Measurements from ENCODE around the gene TMED4.
"Not testable (repeated sequence)": the region's sequence is repeated elsewhere in the genome, so short reads cannot be mapped to it uniquely, and the experiment has no call there.

Gene TMED4

DNA sequence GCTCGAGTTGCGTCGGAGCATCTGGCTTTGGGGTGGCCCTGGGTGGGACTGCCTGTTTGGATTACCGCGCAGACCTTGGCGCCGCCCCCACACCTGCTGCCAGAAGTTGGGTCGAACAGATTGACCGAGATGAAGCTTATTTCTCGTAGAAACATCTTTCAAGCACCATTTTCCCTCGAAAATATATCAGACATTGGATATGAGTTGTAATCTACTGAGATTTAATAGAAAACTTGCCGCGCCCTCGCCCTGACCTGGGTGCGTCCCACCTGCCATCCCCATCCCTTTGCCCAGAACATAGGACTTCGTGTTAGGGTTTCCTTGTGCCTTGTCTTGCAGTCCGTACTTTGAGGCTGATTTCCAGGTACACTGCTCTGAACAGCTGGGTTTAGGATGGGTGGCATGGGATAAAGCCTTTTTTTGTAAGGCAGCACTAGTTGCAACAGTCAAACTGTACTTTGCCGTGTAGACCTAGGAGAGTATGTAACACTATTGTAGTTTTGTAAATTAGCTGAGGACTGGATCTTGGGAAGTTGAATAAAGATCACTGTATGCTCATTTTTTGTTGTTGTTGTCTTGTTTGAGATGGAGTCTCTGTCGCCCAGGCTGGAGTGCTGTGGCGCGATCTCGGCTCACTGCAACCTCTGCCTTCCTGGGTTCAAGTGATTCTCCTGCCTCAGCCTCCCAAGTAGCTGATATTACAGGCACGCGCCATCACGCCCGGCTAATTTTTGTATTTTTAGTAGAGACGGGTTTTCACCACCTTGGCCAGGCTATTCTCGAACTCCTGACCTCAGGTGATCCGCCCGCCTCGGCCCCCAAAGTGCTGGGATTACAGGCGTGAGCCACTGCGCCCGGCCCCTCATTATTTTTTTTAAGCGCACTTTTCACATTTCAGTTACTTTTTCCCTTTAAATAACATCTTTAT is 25.4 kb upstream of the TMED4 start:
- no peak for FAIRE-seq

DNA sequence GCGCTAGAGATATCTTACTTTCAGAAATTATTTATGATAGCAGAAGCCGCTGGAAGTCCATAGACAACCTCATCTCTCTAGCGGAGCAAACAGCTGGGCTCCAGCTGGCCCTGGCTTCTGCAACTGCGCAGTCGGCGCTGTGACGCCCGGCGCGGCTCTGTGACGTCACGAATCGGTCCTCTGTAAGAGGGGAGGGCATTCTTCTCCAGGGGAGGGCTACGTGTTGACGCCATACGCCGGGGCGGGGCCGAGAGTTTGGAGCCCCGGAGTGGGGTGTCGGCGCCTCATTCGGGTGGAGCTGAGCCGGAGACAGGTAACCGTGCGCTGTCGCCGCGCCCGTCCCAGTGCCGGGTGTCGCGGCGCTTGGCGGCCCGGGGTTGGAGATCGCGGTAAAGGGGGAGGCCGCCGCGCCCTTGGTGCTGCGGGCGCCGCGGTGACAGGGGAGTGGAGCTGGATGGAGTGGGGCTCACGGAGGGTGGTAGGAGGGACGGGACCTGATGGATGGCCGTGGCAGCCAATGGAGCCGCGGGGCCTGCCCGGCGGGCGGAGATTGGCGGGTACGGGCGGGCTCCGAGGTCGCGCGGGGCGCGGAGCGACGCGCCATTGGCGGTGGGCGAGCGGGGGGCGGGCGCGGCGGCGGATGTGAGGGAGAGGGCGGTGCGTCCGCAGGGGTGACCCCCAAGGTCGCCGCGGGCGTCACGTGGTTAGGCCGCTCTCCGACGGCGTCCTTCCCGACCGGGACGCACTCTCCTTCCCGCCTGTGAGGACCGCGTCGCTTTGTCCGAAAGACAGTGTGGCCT is 24.5 kb upstream of the TMED4 start, which contains the start of gene OGDH:
Gene OGDH (plus strand): TSS at position 287 of the 800 bp plus-strand sequence. CDS start 17,717 bp downstream, outside the sequence.
- FAIRE-seq, result peak; percentile 84

DNA sequence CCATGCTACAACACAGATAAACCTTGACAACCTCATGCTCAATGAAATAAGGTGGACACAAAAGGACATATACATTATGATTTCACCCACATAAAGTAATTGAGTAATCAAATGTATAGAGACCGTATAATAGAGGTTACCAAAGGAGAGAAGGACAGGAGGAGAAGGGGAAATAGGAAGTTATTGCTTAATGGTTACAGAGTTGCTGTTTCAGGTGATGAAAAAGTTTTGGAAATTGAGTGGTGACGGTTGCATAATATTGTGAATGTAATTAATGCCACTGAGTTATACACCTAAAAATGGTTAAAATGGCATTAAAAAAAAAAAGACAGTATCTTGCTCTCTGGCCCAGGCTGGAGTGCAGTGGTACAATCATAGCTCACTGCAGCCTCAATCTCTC is 22.9 kb upstream of the TMED4 start:
- no peak for FAIRE-seq

DNA sequence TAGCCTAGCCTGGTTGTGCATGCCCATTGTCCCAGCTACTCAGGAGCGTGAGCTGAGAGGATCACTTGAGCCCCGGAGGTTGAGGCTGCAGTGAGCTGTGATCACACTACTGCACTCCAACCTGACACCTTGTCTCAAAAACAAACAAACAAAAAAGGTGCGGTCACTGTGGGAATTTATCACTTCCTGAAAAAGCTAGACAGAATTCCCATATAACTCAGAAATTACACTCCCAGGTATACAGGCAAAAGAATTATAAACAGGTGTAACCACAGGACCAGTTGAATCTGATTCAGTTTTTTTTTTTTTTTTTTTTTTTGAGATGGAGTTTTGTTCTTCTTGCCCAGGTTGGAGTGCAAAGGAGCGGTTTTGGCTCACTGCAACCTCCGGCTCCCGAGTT is 21.2 kb upstream of the TMED4 start:
- FAIRE-seq, result no peak

DNA sequence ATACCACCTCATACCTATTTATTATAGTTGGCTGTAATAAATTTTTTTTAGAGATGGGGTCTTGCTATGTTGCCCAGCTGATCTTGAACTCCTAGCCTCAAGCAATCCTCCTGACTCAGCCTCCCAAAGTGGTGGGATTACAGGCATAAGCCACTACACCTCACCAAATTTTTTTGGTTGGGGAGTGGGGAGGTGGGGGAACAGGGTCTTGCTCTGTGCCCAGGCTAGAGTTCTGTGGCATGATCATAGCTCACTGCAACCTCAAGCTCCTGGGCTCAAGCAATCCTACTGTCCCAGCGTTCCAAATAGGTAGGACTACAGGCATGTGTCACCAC is 20.5 kb upstream of the TMED4 start:
- FAIRE-seq, result no peak

DNA sequence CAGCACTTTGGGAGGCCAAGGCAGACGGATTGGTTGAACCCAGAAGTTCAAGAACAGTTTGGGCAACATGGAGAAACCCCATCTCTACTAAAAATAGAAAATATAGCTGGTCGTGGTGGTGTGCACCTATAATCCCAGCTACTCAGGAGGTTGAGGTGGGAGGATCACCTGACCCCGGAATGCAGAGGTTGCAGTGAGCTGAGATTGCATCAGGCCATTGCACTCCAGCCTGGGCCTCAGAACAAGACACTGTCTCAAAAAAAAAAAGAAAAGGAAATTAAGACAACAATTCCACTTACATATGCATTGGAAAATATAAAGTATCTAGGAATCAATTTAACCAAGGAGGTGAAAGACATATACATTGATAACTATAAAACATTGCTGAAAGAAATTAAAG is 17.2 kb upstream of the TMED4 start:
- no peak for FAIRE-seq

DNA sequence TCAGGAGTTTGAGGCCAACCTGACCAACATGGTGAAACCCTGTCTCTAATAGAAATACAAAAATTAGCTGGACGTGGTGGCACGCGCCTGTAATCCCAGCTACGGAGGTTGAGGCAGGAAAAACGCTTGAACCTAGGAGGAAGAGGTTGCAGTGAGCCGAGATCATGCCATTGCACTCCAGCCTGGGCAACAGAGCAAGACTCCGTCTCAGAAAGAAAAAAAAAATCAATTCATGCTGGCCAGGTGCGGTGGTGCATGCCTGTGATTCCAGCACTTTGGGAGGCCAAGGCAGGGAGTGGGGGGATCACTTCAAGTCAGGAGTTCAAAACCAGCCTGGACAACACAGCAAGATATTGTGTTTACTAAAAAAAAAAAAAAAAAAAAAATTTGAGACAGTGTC is 15.2 kb upstream of the TMED4 start:
- not testable (repeated sequence) for FAIRE-seq

DNA sequence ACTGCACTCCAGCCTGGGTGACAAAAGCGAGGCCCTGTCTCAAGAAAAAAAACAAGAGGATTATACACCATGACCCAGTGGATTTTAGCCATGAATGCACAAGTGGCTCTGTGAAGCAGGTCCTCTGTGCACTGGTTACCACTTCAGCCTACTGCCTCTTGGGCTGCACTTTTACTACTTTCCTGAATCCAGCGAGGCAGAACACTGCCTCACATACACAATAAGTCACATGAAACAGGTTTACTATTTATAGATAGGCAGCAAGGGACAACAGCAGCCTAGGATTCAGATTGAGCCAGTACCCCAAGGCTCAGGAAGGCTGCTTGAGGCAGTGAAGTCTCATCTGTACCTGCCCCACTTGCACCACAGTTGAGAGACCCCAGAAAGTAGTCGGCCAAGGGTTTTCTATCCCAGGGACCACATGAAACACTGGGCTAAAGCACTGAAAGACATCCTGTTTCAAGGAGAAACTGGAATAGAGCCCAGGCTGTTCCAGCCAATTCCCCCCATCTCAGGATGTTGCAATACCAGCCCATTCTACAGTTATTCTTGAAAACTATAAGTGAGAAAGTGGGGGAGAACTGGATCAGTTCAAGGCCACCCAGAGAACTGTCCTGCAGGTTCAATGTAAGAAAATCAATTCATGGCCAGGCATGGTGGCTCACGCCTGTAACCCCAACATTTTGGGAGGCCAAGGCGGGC is 14.1 kb upstream of the TMED4 start:
- no peak for FAIRE-seq

DNA sequence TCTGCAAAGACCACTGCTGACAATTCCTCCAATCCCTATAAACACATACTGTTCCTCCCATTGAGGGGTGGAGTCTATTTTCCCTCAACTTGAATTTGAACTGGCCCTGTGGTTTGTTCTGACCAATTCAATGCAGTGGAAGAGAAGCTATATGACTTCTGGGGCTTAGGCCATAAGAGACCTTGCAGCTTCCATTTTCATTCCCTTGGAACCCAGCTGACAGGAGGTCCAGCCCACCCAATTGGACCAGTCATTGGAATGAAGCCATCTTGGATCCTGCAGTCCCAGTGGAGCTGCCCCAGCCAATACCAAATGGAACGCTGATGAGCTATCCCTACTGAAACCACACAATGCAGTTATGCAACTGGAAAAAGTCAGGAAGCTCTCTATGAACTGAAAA is 8.9 kb upstream of the TMED4 start:
- no peak for FAIRE-seq

DNA sequence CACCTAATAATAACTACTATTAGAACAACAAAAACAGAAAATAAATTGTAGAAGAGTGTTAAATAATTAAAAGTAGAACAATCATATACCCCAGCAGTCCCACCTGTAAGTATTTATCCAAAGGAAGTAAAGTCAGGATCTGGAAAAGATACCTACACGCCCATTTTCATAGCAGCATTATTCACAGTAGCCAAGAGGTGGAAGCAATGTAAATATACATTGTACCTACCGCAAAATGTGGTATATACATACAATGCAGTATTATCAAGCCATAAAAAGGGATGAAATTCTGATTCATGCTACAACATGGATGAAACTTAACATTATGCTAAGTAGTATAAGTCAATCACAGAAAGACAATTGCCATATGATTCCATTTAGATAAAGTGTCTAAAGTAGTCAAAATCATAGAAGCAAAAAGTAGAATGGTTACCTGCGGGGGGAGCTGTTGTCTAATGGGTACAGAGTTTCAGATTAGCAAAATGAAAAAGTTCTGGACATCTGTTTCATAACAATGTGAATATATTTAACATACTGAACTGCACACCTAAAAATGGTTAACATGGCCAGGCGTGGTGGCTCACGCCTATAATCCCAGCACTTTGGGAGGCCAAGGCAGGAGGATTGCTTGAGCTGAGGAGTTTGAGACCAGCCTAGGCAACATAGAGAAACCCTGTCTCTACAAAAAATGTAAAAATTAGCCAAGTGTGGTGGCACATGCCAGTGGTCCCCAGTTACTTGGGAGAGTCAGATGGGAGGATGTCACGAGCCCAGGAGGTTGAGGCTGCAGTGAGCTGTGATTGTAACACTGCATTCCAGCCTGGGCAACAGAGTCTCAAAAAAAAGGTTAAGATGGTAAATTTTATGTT is 6.0 kb upstream of the TMED4 start:
- FAIRE-seq, result peak; percentile 96

DNA sequence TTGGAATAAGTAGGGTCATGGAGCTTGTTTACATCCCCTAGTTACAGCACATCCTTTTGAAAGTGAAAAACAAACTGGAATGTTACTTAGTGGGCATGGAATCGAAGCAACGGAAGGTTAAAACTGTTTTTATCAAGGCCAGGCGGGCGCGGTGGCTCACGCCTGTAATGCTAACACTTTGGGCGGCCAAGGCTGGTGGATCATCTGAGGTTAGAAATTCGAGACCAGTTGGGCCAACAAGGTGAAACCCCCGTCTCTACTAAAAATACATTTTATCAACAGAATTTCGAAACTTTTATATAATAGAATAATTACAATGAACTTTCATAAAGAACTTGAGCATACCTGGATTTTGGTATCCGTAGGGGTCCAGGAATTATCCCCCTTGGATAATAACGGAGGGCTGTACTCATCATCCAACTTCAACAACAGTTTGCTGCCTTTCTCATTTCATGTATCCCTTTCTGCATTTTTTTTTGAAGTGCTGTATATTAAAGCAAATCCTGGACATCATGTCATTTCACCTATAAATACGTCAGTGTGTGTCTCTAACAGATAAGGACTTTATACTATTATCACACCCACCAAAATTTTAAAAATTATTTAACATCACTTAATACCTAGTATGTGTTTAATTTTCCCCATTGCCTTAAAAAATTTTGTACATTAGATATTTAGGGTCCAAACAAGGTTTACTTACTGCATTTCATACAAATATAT is 1.3 kb upstream of the TMED4 start:
- no peak for FAIRE-seq

DNA sequence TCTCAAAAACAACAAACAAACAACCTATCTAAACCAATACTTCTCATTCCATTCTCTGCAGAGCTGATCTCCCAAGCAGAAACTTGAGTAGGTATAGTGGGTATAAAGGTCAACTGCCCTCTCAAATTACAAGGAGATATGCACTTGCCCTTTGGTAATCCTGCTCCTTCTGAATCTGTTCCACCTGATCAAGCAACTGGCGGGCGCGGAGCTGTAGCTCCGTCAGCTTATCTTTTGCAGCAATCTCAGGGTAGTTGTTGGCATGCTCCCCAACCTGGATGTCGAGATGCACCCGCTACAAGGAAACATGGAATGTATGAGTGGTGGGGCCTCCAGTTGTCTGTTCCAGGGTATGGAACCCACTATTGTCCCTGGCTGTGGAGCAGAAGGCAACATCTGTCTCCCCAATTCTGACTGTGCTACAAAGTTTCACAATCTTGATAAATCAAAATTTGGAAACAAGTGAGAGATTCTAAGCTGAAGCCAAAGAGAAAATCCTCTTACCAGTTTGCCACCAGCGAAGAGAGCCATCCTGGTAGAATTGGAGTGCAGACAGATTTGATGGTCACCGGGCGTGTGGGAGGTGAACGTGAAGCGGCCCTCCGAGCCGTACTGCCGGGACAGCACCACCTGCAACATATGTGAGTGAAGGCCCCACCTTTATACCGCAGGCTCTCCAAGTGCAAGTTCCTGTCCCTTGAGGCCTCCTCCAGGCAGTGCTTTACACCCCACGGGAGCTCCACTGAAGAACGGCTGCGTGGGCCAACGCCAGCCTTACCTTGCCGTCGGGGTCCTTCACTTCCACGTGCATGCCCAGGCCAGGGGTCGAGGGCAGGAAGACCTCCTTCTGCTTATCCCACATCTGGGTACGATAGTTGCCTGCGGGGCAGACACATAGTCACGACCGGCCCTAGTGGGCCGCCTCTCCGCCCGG is 819 bp downstream of the TMED4 start:
- FAIRE-seq, result no peak

DNA sequence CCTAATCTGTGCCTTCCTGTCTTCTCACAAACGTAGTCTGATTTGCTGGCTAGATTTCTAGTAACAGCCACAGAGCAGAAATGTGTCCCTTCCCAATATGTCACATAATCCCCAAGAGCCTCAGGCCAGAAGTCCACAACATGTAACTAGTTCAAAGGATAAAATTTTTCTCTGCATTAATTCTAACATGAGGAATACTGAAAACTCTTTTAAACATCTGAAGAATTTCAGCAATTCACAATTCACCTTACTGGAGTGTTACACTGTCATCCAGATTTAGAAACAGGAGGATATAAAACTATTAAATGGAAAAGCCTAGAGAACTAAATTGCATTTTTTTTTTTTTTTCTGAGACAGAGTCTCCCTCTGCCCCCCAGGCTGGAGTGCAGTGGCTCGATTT is 5.8 kb downstream of the TMED4 start:
- peak; percentile 77 for FAIRE-seq

DNA sequence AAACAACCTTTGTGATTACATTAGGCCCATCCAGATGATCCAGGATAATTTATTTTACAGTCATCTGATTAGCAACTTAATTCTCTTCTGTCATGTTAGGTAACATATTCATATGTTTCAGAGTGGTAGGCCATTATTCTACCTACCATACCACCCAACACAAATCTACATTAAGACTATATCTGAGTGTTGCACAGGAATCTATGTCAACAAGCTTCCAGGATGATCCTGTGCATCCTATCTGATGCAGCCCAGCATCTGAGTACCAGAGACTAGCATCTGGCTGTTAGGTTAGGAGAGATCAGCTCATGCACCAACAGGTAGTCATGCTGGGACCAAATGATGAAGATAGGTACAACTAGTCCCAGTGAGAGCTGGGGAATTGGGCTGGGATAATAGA is 7.0 kb downstream of the TMED4 start:
- no peak for FAIRE-seq

DNA sequence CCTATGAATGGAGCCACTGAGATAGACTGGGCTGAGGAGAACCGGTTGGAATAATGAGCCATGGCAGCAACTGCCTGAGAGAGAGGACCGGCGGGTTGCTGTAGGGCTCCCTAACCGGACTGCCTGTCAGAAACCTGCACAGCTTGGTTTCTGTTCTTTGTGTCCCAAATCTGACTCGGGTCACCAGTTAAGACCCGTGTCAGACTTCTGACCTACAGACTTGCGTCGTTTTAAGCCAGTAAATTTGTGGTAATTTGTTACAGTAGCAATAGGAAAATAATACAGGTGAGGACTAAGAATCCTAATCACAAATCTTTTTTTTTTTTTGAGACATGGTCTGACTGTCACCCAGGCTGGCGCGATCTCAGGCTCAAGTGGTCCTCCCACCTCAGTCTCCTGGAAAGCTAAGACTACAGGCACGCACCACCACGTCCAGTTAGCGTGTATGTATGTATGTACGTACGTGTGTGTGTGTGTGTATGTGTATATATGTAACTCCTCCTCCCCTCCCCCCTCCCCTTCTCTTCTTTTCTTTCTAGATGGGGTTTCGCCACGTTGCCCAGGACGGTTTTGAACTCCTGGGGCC is 7.7 kb downstream of the TMED4 start:
- FAIRE-seq, result no peak

DNA sequence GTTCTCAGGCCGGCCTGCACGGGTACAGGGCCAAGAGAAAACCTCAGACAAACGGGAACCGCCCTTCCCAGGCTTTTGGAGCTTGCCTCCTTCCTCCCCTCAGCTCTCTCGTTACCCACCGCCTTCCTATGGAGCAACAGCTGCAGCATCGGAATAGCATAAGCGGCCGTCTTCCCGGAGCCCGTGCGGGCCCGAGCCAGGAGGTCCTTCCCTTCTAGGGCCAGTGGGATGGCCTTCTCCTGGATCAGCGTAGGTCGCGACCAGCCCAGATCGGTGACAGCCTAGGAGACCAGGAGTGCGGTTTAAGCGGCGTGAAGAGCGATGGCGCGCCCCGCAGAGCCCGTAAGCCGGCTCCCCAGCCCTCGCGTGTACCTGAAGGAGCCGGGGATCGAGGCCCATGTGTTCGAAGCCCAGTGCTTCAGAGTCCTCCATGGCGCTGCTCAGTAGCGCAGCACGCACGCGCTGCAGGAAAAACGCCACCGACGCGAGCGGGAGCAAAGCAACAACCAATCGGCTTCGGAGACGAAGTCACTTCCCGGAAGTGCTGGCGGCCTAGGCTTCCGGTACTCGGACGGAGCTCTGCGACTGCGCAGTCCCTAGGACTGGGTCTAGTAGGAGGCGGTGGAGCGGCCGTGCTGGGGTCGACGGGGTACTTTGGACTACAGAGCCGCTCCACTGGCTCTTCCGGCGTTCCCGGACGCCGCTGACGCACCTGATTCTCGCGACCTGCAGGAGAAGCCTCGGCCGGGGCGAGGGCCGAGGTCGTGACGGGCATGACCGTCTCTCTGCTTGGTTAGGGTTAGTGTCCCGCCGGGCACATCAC is 8.4 kb downstream of the TMED4 start, which contains the start of gene DDX56:
Gene DDX56 (minus strand): TSS at position 445 of the 823 bp plus-strand sequence. CDS start 13 bp downstream, at position 432.
- FAIRE-seq, result peak; percentile 95

DNA sequence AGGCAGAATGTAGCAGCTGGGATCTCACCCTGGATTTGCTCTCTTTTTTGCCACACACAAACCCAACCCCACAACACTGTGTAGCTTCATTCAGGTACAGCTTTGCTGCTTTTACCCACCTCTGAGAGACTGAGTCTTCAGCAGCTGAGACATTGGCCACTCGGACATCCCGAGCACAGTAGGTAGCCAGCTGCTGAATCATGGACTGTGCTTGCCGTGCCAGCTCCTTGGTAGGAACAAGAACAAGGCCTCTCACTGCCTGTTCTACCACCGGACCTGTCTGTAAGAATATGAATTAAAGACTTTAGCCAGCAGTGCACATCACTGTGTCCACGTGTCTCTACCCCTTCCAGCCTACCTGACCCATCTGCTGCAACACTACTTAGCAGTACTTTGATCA is 9.3 kb downstream of the TMED4 start:
- FAIRE-seq, result no peak

DNA sequence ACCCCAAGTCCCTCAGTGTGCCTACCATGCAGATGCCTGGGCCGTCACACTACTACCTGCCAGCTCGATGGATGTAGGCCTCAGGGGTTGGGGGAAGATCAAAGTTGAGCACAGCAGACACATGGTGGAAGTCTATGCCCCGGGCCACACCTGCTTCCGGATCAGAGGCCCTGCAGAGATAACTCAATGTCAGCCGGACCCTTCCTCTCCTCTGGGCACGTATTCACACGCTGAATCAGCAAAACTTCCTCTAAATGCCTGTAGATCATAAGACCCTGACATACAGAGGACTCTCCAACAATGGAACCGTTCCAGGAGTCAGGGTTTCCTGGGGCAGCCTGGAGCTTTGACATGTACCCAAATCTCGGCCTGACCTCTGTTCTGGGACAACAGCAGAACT is 12.1 kb downstream of the TMED4 start:
- FAIRE-seq, result no peak
